PC-9 (cell line): ENCODE data around the gene IHH. TPM values are rescaled to one million over a fixed set of nuclear protein-coding genes. Genes with fewer than 3 reads are reported as not detected.

ENCODE experiments used
- BruUV-seq: library from RNA; stranded (reverse); fragments of 400-500 nt; replicated peaks from 2 replicates; lab custom pipeline; 2021; lab: Mats Ljungman, UMichigan
- CTCF ChIA-PET: fragments of 300-600 bp; sonication (Branson Sonifier 250); formaldehyde crosslinking; loops from one replicate; lab custom pipeline; 2022; ENCODE audit warnings: antibody characterized with exemption; lab: Charles Lee
- POLR2A ChIA-PET: fragments of 300-600 bp; sonication (Branson Sonifier 250); formaldehyde crosslinking; loops from one replicate; lab custom pipeline; 2022; ENCODE audit warnings: antibody characterized with exemption; ENCODE audit not compliant: unreplicated experiment; lab: Charles Lee
- DNase-seq, 2 experiments: peaks; one replicate each; pipeline versions ENCODE4 v3.0.0 to v3.0.0-alpha.2; 2015 to 2022; ENCODE audit warnings: mixed read lengths in 1 of 2
- H2AFZ ChIP-seq: fragments of 200-600 bp; sonication (generic); 2 replicates; pipeline ENCODE4 v1.8.1; 2017; ENCODE audit warnings: antibody characterized with exemption
- H3F3A ChIP-seq: fragments of 200-600 bp; sonication (generic); 2 replicates; pipeline ENCODE4 v1.8.1; 2017; ENCODE audit warnings: antibody characterized with exemption, mild to moderate bottlenecking, low read depth; ENCODE audit not compliant: insufficient read depth
- H3K27ac ChIP-seq: fragments of 200-600 bp; sonication (generic); 2 replicates; pipeline ENCODE4 v1.6.1; 2016; ENCODE audit warnings: mixed run types
- H3K27me3 ChIP-seq: fragments of 200-600 bp; sonication (generic); 2 replicates; pipeline ENCODE4 v1.6.1; 2016; ENCODE audit warnings: low read depth, mixed run types; ENCODE audit not compliant: insufficient read depth
- H3K36me3 ChIP-seq: fragments of 200-600 bp; sonication (generic); 2 replicates; pipeline ENCODE4 v1.6.1; 2016; ENCODE audit warnings: low read depth, mixed run types
- H3K4me1 ChIP-seq: fragments of 200-600 bp; sonication (generic); replicated peaks from 2 replicates; pipeline ENCODE4 v1.6.1; 2016; ENCODE audit warnings: mixed run types; ENCODE audit not compliant: insufficient read depth
- H3K4me2 ChIP-seq: fragments of 200-600 bp; sonication (generic); 2 replicates; pipeline ENCODE4 v1.6.1; 2017; ENCODE audit warnings: mixed run types
- H3K4me3 ChIP-seq: fragments of 200-600 bp; sonication (generic); 2 replicates; pipeline ENCODE4 v1.6.1; 2016; ENCODE audit warnings: mixed run types
- H3K79me2 ChIP-seq: fragments of 200-600 bp; sonication (generic); 2 replicates; pipeline ENCODE4 v1.6.1; 2017; ENCODE audit warnings: low read depth, mixed run types
- H3K9me2 ChIP-seq: fragments of 200-600 bp; sonication (generic); 2 replicates; pipeline ENCODE4 v1.8.1; 2017; ENCODE audit warnings: mild to moderate bottlenecking; ENCODE audit not compliant: insufficient read depth
- H3K9me3 ChIP-seq: fragments of 200-600 bp; sonication (generic); 2 replicates; pipeline ENCODE4 v1.8.1; 2016; ENCODE audit warnings: low read depth; ENCODE audit not compliant: insufficient read depth
- H4K20me1 ChIP-seq: fragments of 200-600 bp; sonication (generic); 2 replicates; pipeline ENCODE4 v1.8.1; 2017; ENCODE audit not compliant: insufficient read depth
- EZH2 ChIP-seq: fragments of 200-600 bp; sonication (generic); IDR thresholded peaks from 2 replicates; pipeline ENCODE4 v1.8.0; 2017; ENCODE audit warnings: antibody characterized with exemption, low read depth
- intact Hi-C: fragments of 100-400 bp; cut with micrococcal nuclease; formaldehyde crosslinking; loops from one replicate; pipeline ENCODE4 v1.10.0; 2022; ENCODE audit not compliant: unreplicated experiment
- total RNA-seq: library from RNA; stranded (reverse); gene quantifications from 2 replicates; pipeline ENCODE4 v1.2.3, GENCODE V29; 2021
- TF ChIP-seq, protein P1 (sequence below): fragments of 200-600 bp; sonication (generic); conservative IDR thresholded peaks from 2 replicates; pipeline ENCODE4 v1.6.1; 2017; ENCODE audit warnings: mixed run types, antibody characterized with exemption, mild to moderate bottlenecking, moderate library complexity

The IHH gene
- total RNA-seq, 1 experiment from 2014 or later: not detected

DNA sequence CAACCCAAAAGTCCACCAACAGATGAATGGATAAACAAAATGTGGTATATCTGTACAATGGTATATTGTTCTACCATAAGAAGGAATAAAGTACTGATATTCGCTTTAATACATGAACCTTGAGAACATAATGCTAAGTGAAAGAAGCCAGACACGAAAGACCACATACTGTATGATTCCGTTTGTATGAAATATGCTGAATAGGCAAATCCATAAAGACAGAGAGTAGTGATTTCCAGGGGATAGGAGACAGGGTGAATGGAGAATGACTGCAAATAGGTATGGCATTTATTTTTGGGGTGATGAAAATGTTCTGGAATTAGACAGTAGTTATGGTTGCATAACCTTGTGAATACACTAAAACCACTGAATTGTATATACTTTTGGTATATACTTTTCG lies 28.6 kb upstream of the IHH start:
- Histone ChIP-seq H3K79me2 (no peaks in the 10 kb centered on the region), H3K4me1 (no peaks in the 10 kb centered on the region), H3K9me3 (no peaks in the 10 kb centered on the region), H3F3A (no peaks in the 10 kb centered on the region), H3K9me2 (no peaks in the 10 kb centered on the region), H3K27me3 (no peaks in the 10 kb centered on the region), H3K36me3 (no peaks in the 10 kb centered on the region), H3K4me2 (no peak overlapping the region), H4K20me1 (no peaks in the 10 kb centered on the region), H3K4me3 (no peak overlapping the region), H2AFZ (no peak overlapping the region), H3K27ac (no peak overlapping the region)
- DNase-seq: no peak
- ChIA-PET CTCF (no interaction called here), POLR2A (no interaction called here)
- intact Hi-C loops: no loop called here
- no peak for TF ChIP-seq EZH2
- TF ChIP-seq, protein P1, sequence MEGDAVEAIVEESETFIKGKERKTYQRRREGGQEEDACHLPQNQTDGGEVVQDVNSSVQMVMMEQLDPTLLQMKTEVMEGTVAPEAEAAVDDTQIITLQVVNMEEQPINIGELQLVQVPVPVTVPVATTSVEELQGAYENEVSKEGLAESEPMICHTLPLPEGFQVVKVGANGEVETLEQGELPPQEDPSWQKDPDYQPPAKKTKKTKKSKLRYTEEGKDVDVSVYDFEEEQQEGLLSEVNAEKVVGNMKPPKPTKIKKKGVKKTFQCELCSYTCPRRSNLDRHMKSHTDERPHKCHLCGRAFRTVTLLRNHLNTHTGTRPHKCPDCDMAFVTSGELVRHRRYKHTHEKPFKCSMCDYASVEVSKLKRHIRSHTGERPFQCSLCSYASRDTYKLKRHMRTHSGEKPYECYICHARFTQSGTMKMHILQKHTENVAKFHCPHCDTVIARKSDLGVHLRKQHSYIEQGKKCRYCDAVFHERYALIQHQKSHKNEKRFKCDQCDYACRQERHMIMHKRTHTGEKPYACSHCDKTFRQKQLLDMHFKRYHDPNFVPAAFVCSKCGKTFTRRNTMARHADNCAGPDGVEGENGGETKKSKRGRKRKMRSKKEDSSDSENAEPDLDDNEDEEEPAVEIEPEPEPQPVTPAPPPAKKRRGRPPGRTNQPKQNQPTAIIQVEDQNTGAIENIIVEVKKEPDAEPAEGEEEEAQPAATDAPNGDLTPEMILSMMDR: no peak
- no TSS peak for BruUV-seq

DNA sequence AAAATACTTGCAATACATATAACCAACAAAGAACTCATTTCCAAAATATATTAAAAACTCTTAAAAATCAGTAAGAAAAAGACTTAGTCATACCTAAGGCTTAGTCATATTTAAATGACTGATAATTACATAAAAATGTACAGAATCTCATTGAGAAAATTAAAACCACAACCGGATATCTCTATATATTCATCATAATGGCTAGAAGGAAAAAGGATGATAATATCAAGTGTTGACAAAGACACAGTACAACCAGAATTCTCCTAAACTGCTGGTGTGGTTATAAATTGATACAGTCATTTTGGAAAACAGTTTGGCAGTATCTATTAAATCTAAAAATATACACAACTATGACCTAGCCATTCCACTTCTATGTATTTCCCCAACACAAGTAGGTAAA lies 27.1 kb upstream of the IHH start:
- Histone ChIP-seq H3K4me2 (no peak overlapping the region), H4K20me1 (no peaks in the 10 kb centered on the region), H3K4me1 (no peaks in the 10 kb centered on the region), H3K36me3 (no peaks in the 10 kb centered on the region), H3K9me2 (no peaks in the 10 kb centered on the region), H3K4me3 (no peak overlapping the region), H3K27me3 (no peaks in the 10 kb centered on the region), H3K79me2 (no peaks in the 10 kb centered on the region), H3K9me3 (no peaks in the 10 kb centered on the region), H3K27ac (no peak overlapping the region), H3F3A (no peaks in the 10 kb centered on the region), H2AFZ (no peak overlapping the region)
- no peak for DNase-seq
- POLR2A ChIA-PET: no interaction called here
- no peak for TF ChIP-seq EZH2
- TF ChIP-seq, protein P1: no peak
- no TSS peak for BruUV-seq
- CTCF ChIA-PET: no interaction called here
- intact Hi-C loops: no loop called here

DNA sequence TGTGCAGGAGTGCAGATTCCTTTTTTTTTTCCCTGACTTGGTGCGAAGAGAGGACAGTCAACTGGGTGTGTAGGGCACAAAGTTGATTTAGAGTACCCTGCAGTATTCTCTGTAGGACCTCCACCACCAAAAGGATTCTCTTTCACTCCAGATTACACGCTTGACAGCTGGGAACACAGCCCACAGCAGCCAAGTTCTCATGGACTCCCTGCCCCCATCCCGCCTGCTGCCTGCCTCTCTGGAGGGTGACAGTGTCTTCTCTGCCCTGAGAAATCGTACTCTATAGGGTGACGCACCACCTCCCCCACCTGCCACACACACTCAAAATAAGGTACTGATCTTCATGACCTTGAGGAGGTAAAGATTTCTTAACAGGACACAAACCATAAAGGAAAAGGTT lies 26.6 kb upstream of the IHH start:
- no peak overlapping the region for H2AFZ ChIP-seq
- no peaks in the 10 kb centered on the region for H3K9me2 ChIP-seq
- no peaks in the 10 kb centered on the region for H3F3A ChIP-seq
- H3K9me3 ChIP-seq: no peaks in the 10 kb centered on the region
- no peak overlapping the region for H3K27ac ChIP-seq
- no peaks in the 10 kb centered on the region for H3K4me1 ChIP-seq
- intact Hi-C loops: no loop called here
- H3K4me2 ChIP-seq: no peak overlapping the region
- TF ChIP-seq EZH2: no peak
- TF ChIP-seq, protein P1: no peak
- H4K20me1 ChIP-seq: no peaks in the 10 kb centered on the region
- ChIA-PET CTCF (interaction anchor here (0.6 kb wide), 1 partner anchor 211 kb away, joined by 5 read pairs; no protein-coding TSS in a partner anchor), POLR2A (no interaction called here)
- no TSS peak for BruUV-seq
- DNase-seq: no peak
- H3K4me3 ChIP-seq: no peak overlapping the region
- no peaks in the 10 kb centered on the region for H3K36me3 ChIP-seq
- H3K27me3 ChIP-seq: no peaks in the 10 kb centered on the region
- H3K79me2 ChIP-seq: no peaks in the 10 kb centered on the region
